Liver (tissue), 9 donors: Measurements from ENCODE around the gene ARHGAP28. TPM values are rescaled to one million over a fixed set of nuclear protein-coding genes. Genes with fewer than 3 reads are reported as not detected.

ENCODE experiments used
- DNase-seq: peaks from one replicate; pipeline ENCODE4 v3.0.0-alpha.2; 2017; ENCODE audit warnings: low spot score
- H3K27ac ChIP-seq, 2 donors: one replicate each; pipeline ENCODE4 v1.7.0; 2013; ENCODE audit warnings: inconsistent platforms in 2 of 2, low read length in 2 of 2, control low read depth in 1 of 2, low read depth in 1 of 2, mild to moderate bottlenecking in 1 of 2
- H3K27me3 ChIP-seq, 4 donors: one replicate each; pipeline versions ENCODE4 v1.6.1 to v1.7.0; 2013; ENCODE audit warnings: low read length in 3 of 4, inconsistent platforms in 1 of 4, mild to moderate bottlenecking in 1 of 4, moderate library complexity in 1 of 4; ENCODE audit not compliant: control insufficient read depth in 4 of 4, insufficient read depth in 4 of 4
- H3K36me3 ChIP-seq, 4 donors: one replicate each; pipeline versions ENCODE4 v1.6.1 to v1.7.0; 2013; ENCODE audit warnings: low read length in 3 of 4, mild to moderate bottlenecking in 3 of 4, low read depth in 1 of 4, moderate library complexity in 1 of 4; ENCODE audit not compliant: control insufficient read depth in 4 of 4, insufficient read depth in 3 of 4
- H3K4me1 ChIP-seq, 4 donors: one replicate each; pipeline versions ENCODE4 v1.6.1 to v1.7.0; 2013; ENCODE audit warnings: low read length in 3 of 4, mild to moderate bottlenecking in 3 of 4, moderate library complexity in 1 of 4; ENCODE audit not compliant: control insufficient read depth in 4 of 4, insufficient read depth in 4 of 4
- H3K4me3 ChIP-seq, 3 donors: one replicate each; pipeline versions ENCODE4 v1.6.1 to v1.7.0; 2013; ENCODE audit warnings: low read length in 3 of 3, control low read depth in 1 of 3, low read depth in 1 of 3, mild to moderate bottlenecking in 1 of 3
- H3K9ac ChIP-seq, 2 donors: one replicate each; pipeline ENCODE4 v1.7.0; 2013; ENCODE audit warnings: low read length in 2 of 2, mild to moderate bottlenecking in 2 of 2, moderate library complexity in 2 of 2, control low read depth in 1 of 2, low read depth in 1 of 2
- H3K9me3 ChIP-seq, 4 donors: one replicate each; pipeline versions ENCODE4 v1.6.1 to v1.7.0; 2013; ENCODE audit warnings: low read length in 3 of 4; ENCODE audit not compliant: control insufficient read depth in 4 of 4
- EGR1 ChIP-seq, 2 donors: IDR thresholded peaks; 2 replicates each; pipeline ENCODE4 v1.6.1; 2016 to 2018; ENCODE audit warnings: antibody characterized with exemption in 2 of 2, low read depth in 2 of 2
- FOXA2 ChIP-seq: IDR thresholded peaks from 2 replicates; pipeline ENCODE4 v1.6.1; 2016; ENCODE audit warnings: antibody characterized with exemption
- GABPA ChIP-seq, 2 donors: IDR thresholded peaks in 1 of 2; conservative IDR thresholded peaks in 1 of 2; 2 replicates each; pipeline ENCODE4 v1.6.1; 2016; ENCODE audit warnings: antibody characterized with exemption in 2 of 2, mild to moderate bottlenecking in 1 of 2, moderate library complexity in 1 of 2
- HNF4A ChIP-seq, 2 donors: conservative IDR thresholded peaks; 2 replicates each; pipeline ENCODE4 v1.6.1; 2016; ENCODE audit warnings: antibody characterized with exemption in 2 of 2, mild to moderate bottlenecking in 2 of 2
- HNF4G ChIP-seq: IDR thresholded peaks from 2 replicates; pipeline ENCODE4 v1.6.1; 2016; ENCODE audit warnings: antibody characterized with exemption
- JUND ChIP-seq, 2 donors: IDR thresholded peaks; 2 replicates each; pipeline ENCODE4 v1.6.1; 2016; ENCODE audit warnings: antibody characterized with exemption in 2 of 2
- NR2F2 ChIP-seq: IDR thresholded peaks from 2 replicates; pipeline ENCODE4 v1.6.1; 2016; ENCODE audit warnings: antibody characterized with exemption
- RAD21 ChIP-seq, 2 donors: IDR thresholded peaks; 2 replicates each; pipeline ENCODE4 v1.6.1; 2016; ENCODE audit warnings: antibody characterized with exemption in 2 of 2, mild to moderate bottlenecking in 2 of 2
- RXRA ChIP-seq, 2 donors: IDR thresholded peaks; 2 replicates each; pipeline ENCODE4 v1.6.1; 2017 to 2018; ENCODE audit warnings: antibody characterized with exemption in 2 of 2, mild to moderate bottlenecking in 1 of 2
- SP1 ChIP-seq: IDR thresholded peaks from 2 replicates; pipeline ENCODE4 v1.6.1; 2018; ENCODE audit warnings: antibody characterized with exemption, mild to moderate bottlenecking
- YY1 ChIP-seq: IDR thresholded peaks from 2 replicates; pipeline ENCODE4 v1.6.1; 2016; ENCODE audit warnings: antibody characterized with exemption, mild to moderate bottlenecking
- WGBS: extraction: QIAGEN DNeasy Blood & Tissue Kit; methylation state at CpG from one replicate; pipeline ENCODE4 v1.1.7; 2013; 5-methylcytosine and 5-hydroxymethylcytosine counted together
- polyA plus RNA-seq, 2 donors: library from polyadenylated mRNA; stranded (reverse) in 1 of 2; unstranded in 1 of 2; fragments of 200-250 nt in 1 of 2; fragments of >200 nt in 1 of 2; fragmentation: Nextera tagmentation in 1 of 2; extraction: Ambion mirVana in 1 of 2; gene quantifications; one replicate each; pipeline versions ENCODE4 v1.2.1 to v1.2.3, GENCODE V29; 2013 to 2015
- total RNA-seq, 2 donors: library from RNA; depleted of rRNA; stranded (reverse); fragments of >200 nt; gene quantifications; one replicate each; pipeline ENCODE4 v1.2.3, GENCODE V29; 2014
- TF ChIP-seq, protein P1 (sequence below): IDR thresholded peaks from 2 replicates; pipeline ENCODE4 v1.6.1; 2016; ENCODE audit warnings: antibody characterized with exemption
- TF ChIP-seq, protein P2 (sequence below): IDR thresholded peaks from 2 replicates; pipeline ENCODE4 v1.6.1; 2016; ENCODE audit warnings: antibody characterized with exemption
- TF ChIP-seq, protein P3 (sequence below): IDR thresholded peaks from 2 replicates; pipeline ENCODE4 v1.6.1; 2016; ENCODE audit warnings: antibody characterized with exemption, mild to moderate bottlenecking
- TF ChIP-seq, protein P4 (sequence below): fragments of 150-350 bp; IDR thresholded peaks from 2 replicates; pipeline ENCODE4 v1.5.1; 2017; ENCODE audit warnings: improper control_type of control experiment, low read depth, low read length; ENCODE audit not compliant: missing input control
- donor health status: healthy.
- donor health status: healthy.
- donor health status: healthy.
- donor health status: healthy.
- donor health status: healthy.

ARHGAP28 gene
- total and polyA plus RNA-seq, 4 donors: 0.14 to 2.1 (median 0.69) TPM

GRCh38 chr18:6781796-6782195, 52.3 kb downstream of the ARHGAP28 start (continued):
- no peak for TF ChIP-seq HNF4A (conservative IDR thresholded peaks at IDR 0.05)
- no peak for TF ChIP-seq GABPA (IDR thresholded peaks at IDR 0.05 in 1 of 2, conservative IDR thresholded peaks at IDR 0.05 in 1 of 2)
- no peak for TF ChIP-seq RAD21 (IDR thresholded peaks at IDR 0.05)
- TF ChIP-seq, protein P1, sequence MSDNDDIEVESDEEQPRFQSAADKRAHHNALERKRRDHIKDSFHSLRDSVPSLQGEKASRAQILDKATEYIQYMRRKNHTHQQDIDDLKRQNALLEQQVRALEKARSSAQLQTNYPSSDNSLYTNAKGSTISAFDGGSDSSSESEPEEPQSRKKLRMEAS: no peak
- no peak for TF ChIP-seq EGR1 (IDR thresholded peaks at IDR 0.05; ENCODE audit: low read depth in 2 of 2)

GRCh38 chr18:6782861-6783260, 53.3 kb downstream of the ARHGAP28 start:
- DNase-seq: no peak
- Histone ChIP-seq H3K27ac (no peak overlapping the region), H3K9ac (no peak overlapping the region), H3K4me1 (peaks cover 0 to 4% (median 0%) of the 10 kb centered on the region in 4 donors), H3K36me3 (no peaks in the 10 kb centered on the region), H3K9me3 (no peaks in the 10 kb centered on the region), H3K4me3 (no peak overlapping the region), H3K27me3 (no peaks in the 10 kb centered on the region)
- TF ChIP-seq, protein P2, sequence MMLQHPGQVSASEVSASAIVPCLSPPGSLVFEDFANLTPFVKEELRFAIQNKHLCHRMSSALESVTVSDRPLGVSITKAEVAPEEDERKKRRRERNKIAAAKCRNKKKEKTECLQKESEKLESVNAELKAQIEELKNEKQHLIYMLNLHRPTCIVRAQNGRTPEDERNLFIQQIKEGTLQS: no peak
- TF ChIP-seq RXRA (IDR thresholded peaks at IDR 0.05): no peak
- TF ChIP-seq HNF4A (conservative IDR thresholded peaks at IDR 0.05): no peak
- WGBS: 100% methylated on average over 1 of the region's 1 CpG

- TF ChIP-seq GABPA (IDR thresholded peaks at IDR 0.05 in 1 of 2, conservative IDR thresholded peaks at IDR 0.05 in 1 of 2) (no peak), SP1 (no peak), NR2F2 (no peak), JUND (IDR thresholded peaks at IDR 0.05) (no peak), HNF4G (no peak), EGR1 (IDR thresholded peaks at IDR 0.05; ENCODE audit: low read depth in 2 of 2) (no peak), YY1 (no peak), FOXA2 (no peak)
- TF ChIP-seq, protein P3, sequence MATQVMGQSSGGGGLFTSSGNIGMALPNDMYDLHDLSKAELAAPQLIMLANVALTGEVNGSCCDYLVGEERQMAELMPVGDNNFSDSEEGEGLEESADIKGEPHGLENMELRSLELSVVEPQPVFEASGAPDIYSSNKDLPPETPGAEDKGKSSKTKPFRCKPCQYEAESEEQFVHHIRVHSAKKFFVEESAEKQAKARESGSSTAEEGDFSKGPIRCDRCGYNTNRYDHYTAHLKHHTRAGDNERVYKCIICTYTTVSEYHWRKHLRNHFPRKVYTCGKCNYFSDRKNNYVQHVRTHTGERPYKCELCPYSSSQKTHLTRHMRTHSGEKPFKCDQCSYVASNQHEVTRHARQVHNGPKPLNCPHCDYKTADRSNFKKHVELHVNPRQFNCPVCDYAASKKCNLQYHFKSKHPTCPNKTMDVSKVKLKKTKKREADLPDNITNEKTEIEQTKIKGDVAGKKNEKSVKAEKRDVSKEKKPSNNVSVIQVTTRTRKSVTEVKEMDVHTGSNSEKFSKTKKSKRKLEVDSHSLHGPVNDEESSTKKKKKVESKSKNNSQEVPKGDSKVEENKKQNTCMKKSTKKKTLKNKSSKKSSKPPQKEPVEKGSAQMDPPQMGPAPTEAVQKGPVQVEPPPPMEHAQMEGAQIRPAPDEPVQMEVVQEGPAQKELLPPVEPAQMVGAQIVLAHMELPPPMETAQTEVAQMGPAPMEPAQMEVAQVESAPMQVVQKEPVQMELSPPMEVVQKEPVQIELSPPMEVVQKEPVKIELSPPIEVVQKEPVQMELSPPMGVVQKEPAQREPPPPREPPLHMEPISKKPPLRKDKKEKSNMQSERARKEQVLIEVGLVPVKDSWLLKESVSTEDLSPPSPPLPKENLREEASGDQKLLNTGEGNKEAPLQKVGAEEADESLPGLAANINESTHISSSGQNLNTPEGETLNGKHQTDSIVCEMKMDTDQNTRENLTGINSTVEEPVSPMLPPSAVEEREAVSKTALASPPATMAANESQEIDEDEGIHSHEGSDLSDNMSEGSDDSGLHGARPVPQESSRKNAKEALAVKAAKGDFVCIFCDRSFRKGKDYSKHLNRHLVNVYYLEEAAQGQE: no peak
- TF ChIP-seq, protein P4, sequence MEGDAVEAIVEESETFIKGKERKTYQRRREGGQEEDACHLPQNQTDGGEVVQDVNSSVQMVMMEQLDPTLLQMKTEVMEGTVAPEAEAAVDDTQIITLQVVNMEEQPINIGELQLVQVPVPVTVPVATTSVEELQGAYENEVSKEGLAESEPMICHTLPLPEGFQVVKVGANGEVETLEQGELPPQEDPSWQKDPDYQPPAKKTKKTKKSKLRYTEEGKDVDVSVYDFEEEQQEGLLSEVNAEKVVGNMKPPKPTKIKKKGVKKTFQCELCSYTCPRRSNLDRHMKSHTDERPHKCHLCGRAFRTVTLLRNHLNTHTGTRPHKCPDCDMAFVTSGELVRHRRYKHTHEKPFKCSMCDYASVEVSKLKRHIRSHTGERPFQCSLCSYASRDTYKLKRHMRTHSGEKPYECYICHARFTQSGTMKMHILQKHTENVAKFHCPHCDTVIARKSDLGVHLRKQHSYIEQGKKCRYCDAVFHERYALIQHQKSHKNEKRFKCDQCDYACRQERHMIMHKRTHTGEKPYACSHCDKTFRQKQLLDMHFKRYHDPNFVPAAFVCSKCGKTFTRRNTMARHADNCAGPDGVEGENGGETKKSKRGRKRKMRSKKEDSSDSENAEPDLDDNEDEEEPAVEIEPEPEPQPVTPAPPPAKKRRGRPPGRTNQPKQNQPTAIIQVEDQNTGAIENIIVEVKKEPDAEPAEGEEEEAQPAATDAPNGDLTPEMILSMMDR: no peak
- no peaks in the 10 kb centered on the region for H3K9me3 ChIP-seq
- H3K36me3 ChIP-seq: no peaks in the 10 kb centered on the region
- H3K4me1 ChIP-seq: peaks cover 0 to 4% (median 0%) of the 10 kb centered on the region in 4 donors
- no peak overlapping the region for H3K4me3 ChIP-seq
- no peak for DNase-seq
- H3K27ac ChIP-seq: no peak overlapping the region
- WGBS: 80% methylated on average over 6 of the region's 6 CpGs
- no peak overlapping the region for H3K9ac ChIP-seq
- no peaks in the 10 kb centered on the region for H3K27me3 ChIP-seq
These were observed 54.5 kb downstream of the ARHGAP28 start for GRCh38 chr18:6784046-6784445.
